Esophagus (tissue), 2 donors: Measurements from ENCODE around the gene MTMR10. TPM values are rescaled to one million over a fixed set of nuclear protein-coding genes. Genes with fewer than 3 reads are reported as not detected.

Experiments
- H3K27ac ChIP-seq, 2 donors: one replicate each; pipeline ENCODE4 v1.5.1; 2013; ENCODE audit warnings: low read depth in 2 of 2, mild to moderate bottlenecking in 2 of 2, inconsistent platforms in 1 of 2, low read length in 1 of 2, moderate library complexity in 1 of 2
- H3K27me3 ChIP-seq, 2 donors: one replicate each; pipeline ENCODE4 v1.6.1; 2013; ENCODE audit warnings: low read length in 2 of 2, control low read depth in 1 of 2, mild to moderate bottlenecking in 1 of 2; ENCODE audit not compliant: insufficient read depth in 2 of 2, control insufficient read depth in 1 of 2
- H3K36me3 ChIP-seq, 2 donors: one replicate each; pipeline ENCODE4 v1.6.1; 2013; ENCODE audit warnings: low read length in 1 of 2; ENCODE audit not compliant: control insufficient read depth in 2 of 2, insufficient read depth in 2 of 2
- H3K4me1 ChIP-seq, 2 donors: one replicate each; pipeline ENCODE4 v1.6.1; 2013; ENCODE audit warnings: low read length in 1 of 2; ENCODE audit not compliant: control insufficient read depth in 2 of 2, insufficient read depth in 2 of 2
- H3K4me3 ChIP-seq, 2 donors: one replicate each; pipeline ENCODE4 v1.5.1; 2013; ENCODE audit warnings: low read length in 2 of 2, mild to moderate bottlenecking in 2 of 2, low read depth in 1 of 2, moderate library complexity in 1 of 2
- H3K9me3 ChIP-seq, 2 donors: one replicate each; pipeline ENCODE4 v1.6.1; 2013; ENCODE audit warnings: mild to moderate bottlenecking in 2 of 2, low read depth in 1 of 2, low read length in 1 of 2, moderate library complexity in 1 of 2; ENCODE audit not compliant: control insufficient read depth in 2 of 2, insufficient read depth in 1 of 2
- WGBS, 2 donors: extraction: QIAGEN DNeasy Blood & Tissue Kit; methylation state at CpG; one replicate each; pipeline ENCODE4 v1.1.7; 2013; 5-methylcytosine and 5-hydroxymethylcytosine counted together
- polyA plus RNA-seq, 2 donors: library from polyadenylated mRNA; stranded (reverse); fragments of 200-250 nt; gene quantifications; one replicate each; pipeline ENCODE4 v1.2.3, GENCODE V29; 2013
- donor health status: healthy with polysubstance abuse.
- donor health status: Bipolar disorder and iron deficiency.

MTMR10 gene
- polyA plus RNA-seq, 2 donors = 11.7 to 26.4 TPM

DNA sequence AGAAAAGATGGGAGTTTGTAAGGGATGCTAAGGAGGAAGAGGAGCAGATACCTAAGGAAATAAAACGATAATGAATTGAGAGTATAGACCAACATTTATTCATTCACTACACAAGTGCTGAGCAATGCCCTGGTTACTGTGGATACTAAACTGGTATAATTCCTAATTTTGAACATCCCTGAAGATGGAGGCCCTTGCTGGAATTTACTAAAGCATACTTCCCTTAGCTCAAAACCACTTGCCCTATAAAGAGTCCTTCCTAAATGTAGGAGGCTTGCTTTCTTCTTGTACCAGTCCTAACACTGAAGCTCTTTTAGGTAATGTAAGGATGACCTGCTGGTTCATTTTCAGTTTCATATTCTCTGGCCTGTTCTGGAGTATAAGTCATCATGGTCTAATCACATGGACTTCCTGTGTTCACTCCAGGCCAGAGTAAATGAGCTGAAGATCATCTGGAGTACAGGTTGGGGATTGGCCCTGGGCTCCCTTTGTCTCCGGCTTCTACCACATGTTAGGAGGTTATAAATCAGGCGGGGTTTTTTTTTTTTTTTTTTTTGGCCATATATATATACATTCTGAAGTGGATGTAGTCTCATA is 40.1 kb upstream of the MTMR10 start:
- WGBS, 2 donors = 91 to 98% methylated on average over 3 of the region's 3 CpGs
- Histone ChIP-seq H3K4me3 (no peak overlapping the region), H3K27me3 (no peaks in the 10 kb centered on the region), H3K27ac (no peak overlapping the region), H3K4me1 (peaks cover 0 to 4% of the 10 kb centered on the region in 2 donors), H3K36me3 (no peaks in the 10 kb centered on the region), H3K9me3 (no peaks in the 10 kb centered on the region)

- no peak overlapping the region for H3K27ac ChIP-seq
- no peaks in the 10 kb centered on the region for H3K36me3 ChIP-seq
- H3K9me3 ChIP-seq = no peaks in the 10 kb centered on the region
- no peak overlapping the region for H3K4me3 ChIP-seq
- no peaks in the 10 kb centered on the region for H3K27me3 ChIP-seq
- peaks cover 2 to 4% of the 10 kb centered on the region in 2 donors for H3K4me1 ChIP-seq
- 80 to 81% methylated on average over 8 of the region's 8 CpGs for WGBS, 2 donors
Measured at GRCh38 chr15:31027910-31028578, 36.6 kb upstream of the MTMR10 start.

- H3K36me3 ChIP-seq = no peaks in the 10 kb centered on the region
- no peaks in the 10 kb centered on the region for H3K27me3 ChIP-seq
- H3K27ac ChIP-seq = no peak overlapping the region
- H3K4me3 ChIP-seq = no peak overlapping the region
- H3K4me1 ChIP-seq = peaks cover 2 to 6% of the 10 kb centered on the region in 2 donors
- WGBS, 2 donors = 94 to 95% methylated on average over 25 of the region's 25 CpGs
- no peaks in the 10 kb centered on the region for H3K9me3 ChIP-seq
Measured at GRCh38 chr15:31025996-31026395, 34.6 kb upstream of the MTMR10 start.

DNA sequence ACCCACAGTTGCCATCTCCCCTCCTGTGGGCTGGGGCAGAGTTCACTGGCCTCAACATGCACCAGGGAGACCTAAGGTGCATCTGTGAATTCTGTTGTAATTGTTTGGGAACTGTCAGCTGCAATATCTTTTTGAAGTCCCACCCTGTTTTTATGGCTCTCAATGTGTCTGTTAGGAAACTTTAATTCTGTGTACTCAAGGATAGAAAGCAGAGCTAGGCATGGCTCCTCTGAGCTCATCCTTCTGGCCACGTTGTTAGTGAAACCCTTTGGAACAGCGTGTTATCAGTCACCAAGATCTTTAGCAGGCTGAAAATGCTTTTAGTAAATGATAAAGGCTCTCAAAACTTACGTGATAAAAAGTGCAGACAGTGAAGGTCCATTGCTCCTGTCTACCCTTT is 33.6 kb upstream of the MTMR10 start:
- Histone ChIP-seq H3K27me3 (no peaks in the 10 kb centered on the region), H3K36me3 (no peaks in the 10 kb centered on the region), H3K4me3 (no peak overlapping the region), H3K9me3 (no peaks in the 10 kb centered on the region), H3K4me1 (peaks cover 2 to 6% of the 10 kb centered on the region in 2 donors), H3K27ac (no peak overlapping the region)
- WGBS, 2 donors = 40 to 61% methylated on average over 3 of the region's 3 CpGs

- Histone ChIP-seq H3K27me3 (no peaks in the 10 kb centered on the region), H3K4me1 (peaks cover 2 to 6% of the 10 kb centered on the region in 2 donors), H3K4me3 (no peak overlapping the region), H3K27ac (peak overlapping the region in 1 of 2 donors; percentile 12), H3K36me3 (no peaks in the 10 kb centered on the region), H3K9me3 (no peaks in the 10 kb centered on the region)
- 19 to 22% methylated on average over 5 of the region's 5 CpGs for WGBS, 2 donors
Measured at GRCh38 chr15:31024330-31024729, 32.9 kb upstream of the MTMR10 start.

- Histone ChIP-seq H3K4me3 (no peak overlapping the region), H3K36me3 (no peaks in the 10 kb centered on the region), H3K4me1 (peaks cover 2 to 6% of the 10 kb centered on the region in 2 donors), H3K9me3 (no peaks in the 10 kb centered on the region), H3K27ac (peak overlapping the region; percentile 12 to 53), H3K27me3 (no peaks in the 10 kb centered on the region)
- 52 to 56% methylated on average over 5 of the region's 5 CpGs for WGBS, 2 donors
Measured at GRCh38 chr15:31023841-31024240, 32.4 kb upstream of the MTMR10 start.

GRCh38 chr15:31021067-31021665 is 29.7 kb upstream of the MTMR10 start:
- Histone ChIP-seq H3K27ac (no peak overlapping the region), H3K4me3 (no peak overlapping the region), H3K27me3 (no peaks in the 10 kb centered on the region), H3K36me3 (no peaks in the 10 kb centered on the region), H3K4me1 (peaks cover 2 to 6% of the 10 kb centered on the region in 2 donors), H3K9me3 (no peaks in the 10 kb centered on the region)
- 92 to 93% methylated on average over 5 of the region's 5 CpGs for WGBS, 2 donors

DNA sequence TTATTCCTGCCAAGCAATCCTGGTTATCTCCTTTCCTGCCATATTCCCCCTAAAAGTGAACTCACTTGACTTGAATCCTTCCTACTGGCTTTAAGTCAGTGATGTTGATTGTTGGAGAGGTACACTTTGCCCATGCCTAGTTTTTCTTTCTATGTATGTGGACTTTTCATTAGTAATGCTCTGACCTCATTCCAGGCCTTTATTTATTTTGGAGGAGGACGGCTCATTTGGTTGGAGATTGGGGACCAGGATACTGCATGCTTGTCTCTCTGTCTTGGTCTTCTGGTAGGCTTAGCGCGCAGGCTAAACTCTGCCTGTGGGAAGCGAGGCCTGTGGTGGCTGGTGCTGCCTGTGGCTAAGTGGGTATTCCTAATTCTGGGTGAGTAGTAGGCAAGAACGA is 29.1 kb upstream of the MTMR10 start:
- Histone ChIP-seq H3K27me3 (no peaks in the 10 kb centered on the region), H3K36me3 (no peaks in the 10 kb centered on the region), H3K4me3 (no peak overlapping the region), H3K4me1 (peaks cover 2 to 6% of the 10 kb centered on the region in 2 donors), H3K27ac (no peak overlapping the region), H3K9me3 (no peaks in the 10 kb centered on the region)
- WGBS, 2 donors = 87 to 94% methylated on average over 5 of the region's 5 CpGs

GRCh38 chr15:31019986-31020385 is 28.6 kb upstream of the MTMR10 start:
- no peaks in the 10 kb centered on the region for H3K36me3 ChIP-seq
- no peak overlapping the region for H3K27ac ChIP-seq
- 83 to 89% methylated on average over 3 of the region's 3 CpGs for WGBS, 2 donors
- no peaks in the 10 kb centered on the region for H3K27me3 ChIP-seq
- H3K9me3 ChIP-seq = no peaks in the 10 kb centered on the region
- H3K4me3 ChIP-seq = no peak overlapping the region
- H3K4me1 ChIP-seq = peaks cover 2 to 6% of the 10 kb centered on the region in 2 donors
